ENCODE measurements around the gene GPR148.
A peak's percentile ranks its signal among the peaks of the same experiment; 100 is the strongest.
"Not testable (repeated sequence)": the region's sequence is repeated elsewhere in the genome, so short reads cannot be mapped to it uniquely, and the experiment has no call there.

Gene GPR148, protein sequence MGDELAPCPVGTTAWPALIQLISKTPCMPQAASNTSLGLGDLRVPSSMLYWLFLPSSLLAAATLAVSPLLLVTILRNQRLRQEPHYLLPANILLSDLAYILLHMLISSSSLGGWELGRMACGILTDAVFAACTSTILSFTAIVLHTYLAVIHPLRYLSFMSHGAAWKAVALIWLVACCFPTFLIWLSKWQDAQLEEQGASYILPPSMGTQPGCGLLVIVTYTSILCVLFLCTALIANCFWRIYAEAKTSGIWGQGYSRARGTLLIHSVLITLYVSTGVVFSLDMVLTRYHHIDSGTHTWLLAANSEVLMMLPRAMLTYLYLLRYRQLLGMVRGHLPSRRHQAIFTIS

DNA sequence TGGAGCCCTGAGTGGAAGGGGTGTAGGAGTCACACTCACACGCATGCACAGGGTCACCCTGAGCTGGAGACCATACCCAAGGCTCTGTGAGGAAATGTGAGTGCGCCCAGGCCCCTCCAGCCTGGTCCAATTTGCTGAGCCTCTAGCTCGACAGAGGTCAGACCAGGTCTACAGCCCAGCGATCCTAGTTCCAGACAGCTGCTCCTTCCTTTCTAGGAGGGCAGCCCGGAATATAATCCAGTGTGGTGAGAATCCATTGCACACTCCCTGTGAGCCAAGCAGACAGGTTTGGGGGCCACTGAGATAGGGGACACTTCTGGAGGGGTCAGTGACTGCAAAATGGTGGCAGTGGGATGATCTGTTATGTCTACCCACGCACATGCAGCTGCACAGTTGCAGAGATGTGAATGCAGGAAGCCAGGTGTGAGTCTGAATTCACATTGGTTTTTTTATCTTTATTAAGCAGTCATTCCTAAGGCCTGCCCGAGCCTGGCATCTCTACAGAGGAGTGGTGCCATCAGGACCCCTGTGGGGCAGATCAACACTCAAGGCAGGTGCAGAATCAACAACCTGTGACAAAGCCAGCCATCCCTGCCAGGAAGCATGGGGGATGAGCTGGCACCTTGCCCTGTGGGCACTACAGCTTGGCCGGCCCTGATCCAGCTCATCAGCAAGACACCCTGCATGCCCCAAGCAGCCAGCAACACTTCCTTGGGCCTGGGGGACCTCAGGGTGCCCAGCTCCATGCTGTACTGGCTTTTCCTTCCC is at the start of gene GPR148:
Gene GPR148, plus strand, starts transcription at position 522 of the 768 bp plus-strand sequence. Its CDS starts 82 bp downstream, at position 604.
- DNase-seq (ENCODE audit: low spot score), result no peak

DNA sequence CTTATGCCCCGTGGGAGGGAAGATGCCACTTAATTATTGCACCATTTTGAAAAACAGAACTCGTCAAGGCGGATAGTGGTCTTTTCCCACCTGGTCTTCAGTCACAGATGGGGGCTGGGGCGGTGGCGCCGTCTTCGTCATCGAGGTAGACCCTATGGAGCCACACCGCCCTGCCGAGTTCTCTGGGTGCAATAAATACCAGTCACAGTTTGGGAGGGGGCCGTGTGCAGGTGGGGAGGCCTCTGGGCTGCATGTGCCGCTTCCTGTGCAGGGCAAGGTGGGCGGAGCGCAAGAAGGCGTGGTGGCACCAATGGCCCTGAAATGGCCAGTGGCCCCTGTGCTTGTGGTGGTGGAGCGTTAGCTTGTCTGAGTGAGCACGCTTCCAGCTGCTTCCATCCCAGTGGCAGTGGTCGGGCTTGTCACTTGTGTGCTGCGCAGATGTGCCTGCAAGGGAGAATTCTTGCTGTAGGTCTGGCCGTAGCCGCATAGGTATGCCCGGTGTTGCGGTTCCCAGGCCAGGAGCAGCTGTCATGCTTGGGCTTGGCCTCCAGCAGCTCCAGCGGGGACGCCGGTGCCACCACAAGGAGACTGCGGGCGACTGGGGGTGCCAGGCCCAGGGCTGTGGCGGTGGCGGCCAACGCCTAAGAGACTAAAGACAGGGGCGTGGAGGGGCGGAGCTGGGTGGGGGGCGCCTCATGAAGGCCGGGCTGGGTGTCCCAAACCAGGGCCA is 36.7 kb upstream of the GPR148 start:
- DNase-seq (ENCODE audit: low spot score), result not testable (repeated sequence)

DNA sequence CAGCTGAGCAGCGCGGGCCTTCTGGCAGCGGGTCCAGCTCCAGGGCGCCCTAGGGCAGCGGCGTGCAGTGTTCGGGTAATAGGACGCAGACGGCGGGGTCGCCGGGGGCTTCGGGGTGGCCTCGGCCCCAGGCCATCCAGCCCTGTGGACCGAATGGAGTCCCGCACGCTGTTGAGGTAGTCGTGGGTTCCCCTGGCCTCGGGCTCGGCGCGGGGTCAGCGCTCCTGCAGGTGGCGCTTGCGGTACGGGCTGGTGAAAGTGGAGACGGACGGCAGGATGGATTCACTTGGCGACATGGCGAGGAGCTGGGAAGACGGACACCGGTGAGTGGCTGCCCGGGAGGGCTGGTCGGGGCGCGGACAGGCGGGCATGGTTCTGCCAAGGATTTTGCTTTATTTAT is 35.4 kb upstream of the GPR148 start:
- not testable (repeated sequence) for DNase-seq (ENCODE audit: low spot score)

DNA sequence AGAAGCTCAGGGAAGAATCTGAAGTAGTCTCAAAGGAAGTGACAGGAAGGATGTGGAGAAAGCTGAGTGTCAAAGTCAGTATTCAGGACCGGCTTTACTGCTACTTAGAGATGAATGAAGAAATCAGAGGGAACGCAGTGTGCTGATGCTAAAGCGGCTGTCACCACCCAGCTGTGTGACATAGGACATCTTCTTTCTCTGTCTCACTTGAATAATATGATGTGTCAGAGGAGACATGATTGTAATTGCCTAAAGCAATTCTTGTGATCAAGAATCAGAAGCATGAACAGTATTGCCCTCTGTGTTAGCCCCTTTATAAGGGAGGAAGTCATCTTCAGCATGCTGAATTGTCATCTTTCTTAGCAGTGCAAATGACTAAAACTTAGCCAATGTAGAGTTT is 25.6 kb upstream of the GPR148 start:
- DNase-seq (ENCODE audit: low spot score), result not testable (repeated sequence)

DNA sequence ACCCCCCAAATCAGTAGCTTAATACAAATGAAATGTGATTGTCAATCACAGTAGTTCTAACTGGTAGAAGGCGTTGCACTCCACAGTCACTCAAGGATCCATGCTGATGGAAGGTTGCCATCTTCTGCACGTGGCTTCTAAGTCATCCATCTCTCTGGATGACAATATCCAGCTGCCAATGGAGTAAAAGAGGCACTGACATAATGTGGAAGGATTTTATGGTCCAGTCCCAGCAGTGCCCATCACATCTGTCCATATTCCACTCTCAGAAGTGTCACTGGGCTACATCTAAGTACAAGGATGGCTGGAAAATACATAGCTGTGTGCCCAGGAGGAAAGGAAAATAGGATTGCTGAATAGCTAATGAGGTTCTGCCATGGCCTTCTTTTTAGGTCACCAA is 14.1 kb upstream of the GPR148 start:
- DNase-seq (ENCODE audit: low spot score), result not testable (repeated sequence)

DNA sequence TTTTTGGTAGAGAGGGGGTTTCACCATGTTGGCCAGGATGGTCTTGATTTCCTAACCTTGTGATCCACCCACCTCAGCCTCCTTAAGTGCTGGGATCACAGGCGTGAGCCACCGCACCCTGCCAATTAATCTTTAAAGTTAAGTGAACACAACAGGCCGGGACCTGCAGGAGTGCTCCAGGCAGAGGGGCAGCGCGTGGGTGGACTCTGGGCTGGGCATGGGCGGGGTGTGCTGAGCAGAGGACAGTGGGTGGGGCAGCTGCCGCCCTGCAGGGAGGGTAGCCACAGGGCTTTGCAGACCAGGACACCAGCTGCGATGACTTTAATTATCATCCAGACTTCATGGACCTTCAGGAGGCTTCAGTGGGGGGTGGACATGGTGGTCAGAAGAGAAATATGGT is 8.8 kb upstream of the GPR148 start:
- no peak for DNase-seq (ENCODE audit: low spot score)

DNA sequence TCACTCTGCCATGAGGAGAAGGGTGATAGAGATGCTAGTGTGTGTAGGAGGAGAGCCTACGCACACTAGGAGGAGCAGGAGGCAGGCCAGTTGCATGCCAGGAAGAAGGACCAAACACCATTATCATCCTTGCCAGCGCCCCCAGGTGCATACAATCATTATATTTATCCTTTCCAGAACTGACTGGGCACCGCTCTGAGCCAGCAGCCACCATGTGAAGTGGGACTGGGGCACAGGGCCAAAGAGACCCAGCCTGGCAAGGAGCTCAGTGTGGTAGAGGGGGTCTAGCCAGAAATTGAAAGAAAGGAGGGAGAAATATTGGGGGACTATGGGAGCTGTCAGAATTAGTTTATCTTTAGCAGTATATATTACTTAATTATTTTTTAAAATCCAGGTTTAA is 8.3 kb upstream of the GPR148 start:
- DNase-seq (ENCODE audit: low spot score), result no peak

DNA sequence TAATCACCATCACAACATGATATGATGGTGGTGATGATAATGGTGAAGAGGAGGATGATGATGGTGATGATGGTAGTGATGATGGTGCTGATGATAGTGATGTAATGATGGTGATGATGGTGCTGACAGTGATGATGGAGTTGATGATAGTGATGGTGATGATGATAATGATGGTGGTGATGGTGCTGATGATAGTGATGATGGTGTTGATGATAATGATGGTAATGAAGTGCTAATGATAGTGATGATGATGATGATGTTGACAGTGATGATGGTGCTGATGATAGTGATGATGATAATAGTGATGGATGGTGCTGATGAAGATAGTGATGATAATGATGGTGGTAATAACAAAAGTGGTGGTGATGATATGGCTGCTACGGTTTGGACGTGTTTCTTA is 4.4 kb upstream of the GPR148 start:
- DNase-seq (ENCODE audit: low spot score), result no peak

DNA sequence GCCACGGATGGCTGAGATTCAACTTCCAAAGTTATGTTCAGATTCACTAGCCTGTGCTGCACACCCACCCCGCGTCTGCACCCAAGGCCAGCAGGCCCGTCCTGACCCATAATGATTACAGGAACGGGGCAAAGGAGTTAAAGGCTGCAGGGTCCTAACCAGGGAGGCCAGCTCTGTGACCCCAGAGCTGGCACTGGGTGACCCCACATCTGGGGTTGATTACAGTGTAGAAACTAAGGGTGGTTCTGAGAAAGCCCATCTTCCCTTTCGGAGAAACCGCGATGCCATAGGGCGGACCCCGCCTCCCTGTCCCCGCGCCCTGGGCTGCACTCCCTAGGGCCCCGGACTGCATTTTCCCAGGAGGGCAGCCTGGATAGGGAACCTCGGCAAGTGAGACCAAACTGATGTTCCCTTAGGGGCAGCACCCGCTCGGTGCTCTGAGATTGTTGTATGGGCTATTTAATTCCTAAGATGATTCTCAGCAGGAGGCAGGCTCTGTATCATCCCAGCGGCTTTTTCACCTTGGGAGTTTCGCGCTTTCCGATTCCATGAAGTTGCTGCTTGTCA is 2.2 kb upstream of the GPR148 start:
- no peak for DNase-seq (ENCODE audit: low spot score)

DNA sequence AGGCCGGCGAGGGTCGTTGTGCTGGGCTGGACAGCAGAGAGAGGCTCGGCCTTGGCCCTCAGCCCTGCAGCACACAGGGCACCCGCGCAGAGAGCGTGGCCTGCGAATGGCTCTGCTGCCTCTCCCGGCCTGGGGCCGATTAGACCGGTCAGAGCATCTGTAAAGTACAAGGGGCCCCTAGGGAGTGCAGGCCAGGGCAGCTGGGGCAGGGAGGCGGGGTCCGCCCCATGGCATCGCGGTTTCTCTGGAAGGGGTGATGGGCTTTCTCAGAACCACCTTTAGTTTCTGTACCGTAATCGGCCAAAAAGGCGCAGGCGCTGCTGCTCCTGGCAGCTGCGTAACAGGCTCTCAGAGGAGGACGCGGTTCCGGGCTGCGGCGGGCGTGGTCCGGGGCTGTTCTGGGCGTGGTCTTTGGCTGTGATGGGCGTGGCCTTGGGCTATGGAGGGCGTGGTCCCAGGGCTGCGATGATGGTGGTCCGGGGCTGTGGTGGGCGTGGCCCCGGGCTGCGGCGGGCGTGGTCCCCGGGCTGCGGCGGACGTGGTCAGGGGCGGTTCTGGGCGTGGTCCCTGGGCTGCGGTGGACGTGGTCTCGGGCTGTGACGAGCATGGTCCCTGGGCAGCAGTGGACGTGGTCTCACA is 1.5 kb upstream of the GPR148 start:
- peak; percentile 62 for DNase-seq (ENCODE audit: low spot score)

DNA sequence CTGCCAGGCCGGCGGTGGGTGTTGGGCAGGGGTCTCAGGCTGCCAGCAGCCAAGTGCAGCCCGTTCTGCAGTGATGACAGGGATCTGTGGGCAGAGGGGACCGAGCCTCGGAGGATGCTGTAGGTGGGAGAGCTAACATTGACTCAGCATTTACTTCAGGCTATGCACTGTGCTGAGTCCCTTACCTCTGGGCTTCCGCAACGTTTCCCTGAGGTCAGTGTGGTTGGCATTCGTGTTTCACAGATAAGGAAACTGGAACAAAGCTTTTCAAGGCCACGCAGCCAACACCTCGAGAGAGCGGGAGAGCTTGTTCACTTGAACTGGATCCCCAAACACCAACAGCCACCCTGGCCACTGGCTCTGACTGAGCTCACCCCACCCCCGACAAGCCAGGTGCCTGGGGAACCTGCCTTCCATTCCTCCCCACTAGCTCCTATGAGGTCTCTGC is 839 bp upstream of the GPR148 start:
- DNase-seq (ENCODE audit: low spot score), result no peak

DNA sequence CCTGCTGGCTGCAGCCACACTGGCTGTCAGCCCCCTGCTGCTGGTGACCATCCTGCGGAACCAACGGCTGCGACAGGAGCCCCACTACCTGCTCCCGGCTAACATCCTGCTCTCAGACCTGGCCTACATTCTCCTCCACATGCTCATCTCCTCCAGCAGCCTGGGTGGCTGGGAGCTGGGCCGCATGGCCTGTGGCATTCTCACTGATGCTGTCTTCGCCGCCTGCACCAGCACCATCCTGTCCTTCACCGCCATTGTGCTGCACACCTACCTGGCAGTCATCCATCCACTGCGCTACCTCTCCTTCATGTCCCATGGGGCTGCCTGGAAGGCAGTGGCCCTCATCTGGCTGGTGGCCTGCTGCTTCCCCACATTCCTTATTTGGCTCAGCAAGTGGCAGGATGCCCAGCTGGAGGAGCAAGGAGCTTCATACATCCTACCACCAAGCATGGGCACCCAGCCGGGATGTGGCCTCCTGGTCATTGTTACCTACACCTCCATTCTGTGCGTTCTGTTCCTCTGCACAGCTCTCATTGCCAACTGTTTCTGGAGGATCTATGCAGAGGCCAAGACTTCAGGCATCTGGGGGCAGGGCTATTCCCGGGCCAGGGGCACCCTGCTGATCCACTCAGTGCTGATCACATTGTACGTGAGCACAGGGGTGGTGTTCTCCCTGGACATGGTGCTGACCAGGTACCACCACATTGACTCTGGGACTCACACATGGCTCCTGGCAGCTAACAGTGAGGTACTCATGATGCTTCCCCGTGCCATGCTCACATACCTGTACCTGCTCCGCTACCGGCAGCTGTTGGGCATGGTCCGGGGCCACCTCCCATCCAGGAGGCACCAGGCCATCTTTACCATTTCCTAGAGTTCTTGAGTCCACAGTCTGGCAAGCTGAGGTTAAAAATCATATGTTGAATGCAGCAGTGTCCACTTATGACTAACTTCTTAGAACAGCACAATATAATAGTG is 741 bp downstream of the GPR148 start:
- no peak for DNase-seq (ENCODE audit: low spot score)

DNA sequence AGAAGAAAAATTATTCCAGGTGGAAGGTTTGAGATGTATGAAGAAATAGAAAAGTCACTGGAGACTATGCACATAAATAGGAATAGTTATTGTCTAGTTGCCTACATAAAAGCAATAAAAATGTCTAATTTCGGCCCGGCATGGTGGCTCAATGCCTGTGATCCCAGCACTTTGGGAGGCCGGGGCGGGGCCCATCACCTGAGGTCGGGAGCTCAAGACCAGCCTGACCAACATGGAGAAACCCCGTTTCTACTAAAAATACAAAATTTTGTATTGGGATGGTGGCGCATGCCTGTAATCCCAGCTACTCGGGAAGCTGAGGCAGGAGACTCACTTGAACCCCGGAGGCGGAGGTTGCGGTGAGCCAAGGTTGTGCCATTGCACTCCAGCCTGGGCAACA is 3.4 kb downstream of the GPR148 start:
- not testable (repeated sequence) for DNase-seq (ENCODE audit: low spot score)

DNA sequence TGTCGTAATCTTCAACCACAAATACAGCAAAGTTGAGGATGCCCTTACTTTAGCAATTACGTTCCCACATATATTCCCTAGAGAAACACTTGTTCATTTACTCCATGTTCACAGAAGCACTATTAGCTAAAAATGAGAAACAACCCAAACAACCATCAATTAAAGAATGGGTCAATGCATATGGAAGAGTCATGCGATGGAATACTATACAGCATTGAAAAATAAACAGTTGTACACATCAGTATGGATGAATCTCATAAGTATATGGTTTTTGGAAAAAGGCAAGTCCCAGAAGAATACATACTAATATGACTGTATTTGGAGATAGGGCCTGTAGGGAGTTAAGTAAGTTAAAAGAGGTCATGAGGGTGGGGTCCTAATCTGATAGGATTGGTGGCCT is 6.3 kb downstream of the GPR148 start:
- no peak for DNase-seq (ENCODE audit: low spot score)

DNA sequence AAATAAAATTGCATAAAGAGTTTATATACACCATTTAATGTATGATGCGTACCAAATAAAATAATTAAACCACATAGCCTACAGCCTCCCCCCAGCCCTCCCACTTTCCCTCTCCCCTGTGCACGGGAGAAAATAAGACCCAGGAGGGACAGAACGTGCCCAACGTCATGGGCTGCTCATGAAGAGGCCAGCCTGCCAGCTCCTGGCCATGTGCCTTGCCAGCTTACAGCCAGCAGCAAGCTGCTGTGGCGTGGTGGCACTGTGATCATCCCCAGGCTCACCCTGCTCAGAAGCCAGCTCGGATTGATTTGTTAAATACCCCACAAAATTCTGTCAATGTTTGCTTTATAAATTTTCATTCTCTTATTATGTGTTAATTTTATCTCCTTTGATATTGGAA is 7.6 kb downstream of the GPR148 start:
- no peak for DNase-seq (ENCODE audit: low spot score)

DNA sequence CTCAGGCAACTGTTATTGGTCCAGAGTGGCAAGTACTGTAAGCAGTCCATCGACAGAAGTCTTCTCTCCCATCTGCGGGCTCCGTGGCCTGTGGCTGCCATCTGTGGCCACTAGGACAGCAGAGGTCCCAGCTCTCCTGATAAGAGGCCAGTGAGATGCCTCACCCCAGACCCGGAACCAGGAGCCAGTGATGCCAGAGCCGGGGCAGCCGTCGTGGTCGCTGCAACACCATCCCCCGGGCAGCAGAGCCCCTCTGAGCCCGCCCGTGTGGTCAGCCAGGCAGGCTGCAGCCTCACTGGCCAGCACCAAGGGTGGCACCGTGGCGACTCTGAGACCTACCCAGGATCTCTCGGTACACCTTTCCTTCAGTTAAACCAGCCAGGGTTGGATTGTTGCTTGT is 8.7 kb downstream of the GPR148 start:
- DNase-seq (ENCODE audit: low spot score), result no peak

DNA sequence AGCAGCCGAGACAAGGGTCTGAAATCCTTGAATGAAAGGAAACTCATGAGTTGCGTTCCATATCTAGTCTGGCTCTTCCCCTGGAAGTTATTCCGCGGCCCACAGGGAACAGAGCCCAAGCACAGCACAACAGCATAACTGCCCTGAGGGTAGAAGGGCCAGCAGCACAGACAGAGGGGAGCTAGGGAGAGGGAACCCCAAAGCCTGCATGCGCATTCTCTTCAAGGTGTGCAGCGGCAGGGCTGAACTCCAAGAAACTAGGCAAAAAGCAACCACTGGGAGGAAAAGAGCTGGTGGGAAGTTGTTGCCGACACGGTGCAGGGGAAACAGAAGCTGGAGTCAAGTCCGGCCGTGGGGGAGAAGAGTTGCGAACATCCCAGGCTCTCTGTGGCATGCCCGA is 11.8 kb downstream of the GPR148 start:
- no peak for DNase-seq (ENCODE audit: low spot score)

DNA sequence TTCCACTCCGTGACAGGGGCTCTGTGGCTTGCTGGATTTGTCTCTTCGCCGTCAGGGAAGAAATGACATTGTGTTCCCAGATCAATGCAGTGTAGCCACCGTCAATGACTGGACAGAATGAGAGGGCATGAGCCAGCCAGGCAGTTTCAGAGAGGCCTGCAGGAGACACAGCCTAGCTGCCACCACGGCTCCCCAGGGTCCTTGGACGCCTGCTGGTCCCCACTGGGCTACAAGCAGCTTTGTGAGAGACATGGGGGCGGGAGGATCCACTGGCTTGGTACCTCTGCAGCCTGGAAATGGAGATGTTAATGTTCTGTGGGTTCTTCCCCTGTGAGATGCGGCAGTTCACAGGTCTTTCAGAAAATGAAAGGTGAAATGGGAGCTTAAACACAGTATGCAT is 14.4 kb downstream of the GPR148 start:
- DNase-seq (ENCODE audit: low spot score), result no peak

DNA sequence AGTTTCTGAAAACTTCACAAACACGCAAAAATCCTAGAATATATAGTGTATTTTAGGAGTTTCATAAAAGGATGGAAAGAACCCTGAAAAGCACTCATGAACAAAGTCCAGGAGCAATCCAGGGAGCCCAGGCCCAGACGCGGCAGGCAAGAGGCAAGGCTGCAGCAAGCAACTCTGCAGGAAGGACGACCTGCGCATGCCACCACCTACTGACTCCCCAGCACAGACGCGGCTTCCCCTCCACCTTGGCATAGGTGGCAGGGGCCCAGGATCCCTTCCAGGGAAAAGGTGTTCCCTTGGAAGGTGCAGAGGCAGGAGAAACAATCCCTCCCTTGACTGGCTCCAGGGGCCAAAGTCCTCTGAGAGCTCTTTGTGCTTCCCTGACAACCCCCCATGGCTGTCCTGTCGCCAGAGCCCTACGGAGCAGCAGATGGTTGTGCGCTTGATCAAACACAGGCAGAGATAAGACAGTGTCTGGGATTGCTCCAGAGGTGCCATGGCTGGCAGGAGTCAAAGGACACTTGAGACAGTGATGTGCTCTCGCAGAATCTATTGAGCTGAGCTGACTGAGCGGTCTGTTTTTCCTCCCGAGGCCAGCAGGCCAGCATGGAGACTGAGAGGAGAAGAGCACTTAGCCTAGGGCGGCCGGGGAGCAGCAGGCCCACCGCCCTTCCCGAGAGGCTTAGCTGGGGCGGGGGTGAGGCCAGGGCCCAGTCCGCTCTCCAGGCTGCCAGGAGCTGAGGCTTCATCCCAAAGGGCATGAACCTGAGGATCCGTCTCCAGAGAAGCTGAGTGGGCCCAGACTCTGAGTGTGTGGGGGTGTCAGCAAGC is 15.6 kb downstream of the GPR148 start:
- no peak for DNase-seq (ENCODE audit: low spot score)

DNA sequence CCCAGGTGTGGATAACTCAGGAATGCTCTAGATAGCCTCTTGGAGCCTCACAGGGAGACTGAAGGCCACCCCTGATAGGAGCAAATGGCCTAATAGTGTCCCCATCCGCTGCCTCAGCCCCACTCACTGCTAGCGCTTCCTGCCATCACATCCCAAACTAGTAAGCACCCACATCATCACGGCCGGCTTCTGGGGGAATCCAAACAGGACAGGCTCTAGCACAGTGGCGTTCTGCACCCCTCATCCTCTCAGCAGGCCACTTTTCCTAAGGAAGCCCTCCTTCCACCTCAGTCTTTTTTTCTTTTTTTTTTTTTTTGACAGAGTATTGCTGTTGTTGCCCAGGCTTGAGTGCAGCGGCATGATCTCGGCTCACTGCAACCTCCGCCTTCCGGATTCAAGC is 20.2 kb downstream of the GPR148 start:
- DNase-seq (ENCODE audit: low spot score), result no peak

All from AG08395 (cell line).